ENCODE data around the gene SEMA5A.

Gene SEMA5A

GRCh38 chr5:9166202-9167112 lies 379.4 kb downstream of the SEMA5A start:
- no peak for DNase-seq (ENCODE audit: low spot score)

GRCh38 chr5:9165546-9165945 lies 380.3 kb downstream of the SEMA5A start:
- DNase-seq (ENCODE audit: low spot score): no peak

DNA sequence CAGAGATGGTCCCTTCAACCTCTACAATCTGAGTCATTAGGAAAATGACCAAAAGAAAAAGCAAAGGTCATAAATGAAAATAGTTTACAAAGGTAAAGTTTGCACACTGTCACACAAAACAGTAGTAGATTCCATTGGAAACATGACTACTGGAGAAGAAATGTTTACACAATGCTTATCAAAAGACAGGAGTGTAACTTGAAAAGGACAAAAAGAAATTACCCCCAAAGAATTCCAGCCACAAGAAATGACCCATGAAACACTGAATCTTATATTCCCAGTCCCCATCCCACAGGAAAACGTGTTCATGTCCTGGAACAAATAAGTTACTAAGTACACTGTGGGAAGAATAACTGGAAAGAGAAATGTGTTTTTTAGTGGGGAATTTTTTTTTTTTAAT lies 385.1 kb downstream of the SEMA5A start:
- DNase-seq (ENCODE audit: low spot score): no peak

DNA sequence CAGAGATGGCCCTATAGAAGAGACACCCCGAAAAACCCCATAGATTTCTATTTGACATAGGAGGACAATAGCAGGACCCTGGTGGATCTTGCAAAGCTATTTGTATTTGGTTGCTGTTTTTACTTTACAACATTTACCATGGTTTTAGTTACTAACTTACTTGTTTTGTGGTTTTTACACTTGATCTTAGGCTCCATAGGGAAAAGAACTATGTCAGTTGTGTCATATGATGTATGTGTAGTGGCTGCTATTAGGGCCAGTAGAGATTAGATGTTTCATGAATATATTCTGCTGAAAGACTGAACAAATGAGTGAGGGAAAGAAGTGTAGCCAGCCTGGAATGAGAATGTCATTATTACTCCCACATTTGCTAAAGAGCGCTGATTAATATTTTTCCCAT lies 388.1 kb downstream of the SEMA5A start:
- no peak for DNase-seq (ENCODE audit: low spot score)

- no peak for DNase-seq (ENCODE audit: low spot score)
These were observed 388.9 kb downstream of the SEMA5A start for GRCh38 chr5:9157020-9157419.

DNA sequence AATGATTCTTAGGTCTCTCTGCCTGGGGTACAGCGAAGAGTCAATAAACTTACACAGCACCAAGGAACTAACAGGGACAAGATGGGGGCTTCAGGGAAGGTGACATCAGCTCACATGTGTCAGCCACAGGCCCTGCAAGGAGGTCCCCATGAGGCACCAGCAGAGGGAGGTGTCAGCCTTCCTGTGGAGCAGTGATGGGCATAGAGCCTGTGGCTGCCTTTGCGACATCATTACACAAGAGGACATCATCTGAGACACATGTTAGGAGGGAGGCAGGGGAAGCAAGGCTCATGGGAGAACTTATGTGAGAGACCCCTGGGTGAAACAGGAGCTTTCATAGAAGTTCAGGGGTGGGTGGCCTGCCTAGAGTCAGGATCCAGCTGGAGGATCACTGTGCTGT lies 389.6 kb downstream of the SEMA5A start:
- DNase-seq (ENCODE audit: low spot score): no peak

DNA sequence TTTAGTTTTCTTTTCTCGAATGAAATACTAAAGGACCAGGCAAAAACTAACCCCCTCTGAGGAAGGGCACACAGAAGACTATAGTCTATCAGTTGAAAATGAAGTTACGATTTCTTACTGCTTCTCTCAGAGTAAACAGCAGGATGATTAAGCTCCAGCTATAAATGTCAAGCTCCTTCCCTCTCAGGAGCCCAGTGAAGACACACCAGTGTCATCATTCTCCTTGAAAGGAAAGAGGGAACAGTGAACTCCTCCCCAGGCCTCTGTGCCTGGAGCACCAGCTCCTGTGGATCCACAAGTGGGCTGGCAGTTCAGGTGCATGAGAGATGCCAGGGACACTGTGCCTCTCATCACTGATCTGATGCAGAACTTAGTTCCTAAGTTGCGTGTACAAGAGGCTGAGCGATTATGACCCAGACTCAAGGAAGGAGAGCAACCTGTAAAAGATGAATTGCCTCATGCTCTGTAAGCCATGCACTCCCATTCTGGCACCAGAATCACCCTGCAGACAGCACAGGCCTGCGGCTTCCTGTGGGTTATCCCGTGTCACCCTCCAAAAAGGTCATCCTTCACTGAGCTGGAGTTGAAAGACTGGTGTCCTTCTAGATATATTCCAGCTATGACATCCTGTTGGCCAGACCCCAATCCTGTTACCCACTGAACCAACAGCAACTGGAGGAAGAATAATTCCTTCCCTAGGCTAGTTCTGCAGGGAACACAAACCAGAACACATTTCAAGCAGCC lies 394.0 kb downstream of the SEMA5A start:
- DNase-seq (ENCODE audit: low spot score): no peak

DNA sequence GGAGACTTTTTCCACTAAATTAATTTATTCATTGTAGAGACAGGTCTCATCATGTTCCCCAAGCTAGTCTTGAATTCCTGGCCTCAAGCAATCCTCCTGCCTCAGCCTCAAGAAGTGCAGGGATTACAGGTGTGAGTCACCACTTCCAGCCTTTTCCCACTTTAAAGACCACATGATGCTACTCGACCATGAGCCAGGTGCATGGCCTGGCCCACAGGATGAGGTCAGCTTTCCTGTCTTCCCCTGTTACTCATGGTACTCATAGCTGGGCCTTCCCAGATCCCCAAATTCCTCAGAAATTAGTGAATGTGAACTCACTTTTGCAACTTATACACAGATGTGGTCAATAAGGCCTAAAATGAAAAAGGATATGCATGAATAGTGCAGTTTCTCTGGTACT lies 395.9 kb downstream of the SEMA5A start:
- DNase-seq (ENCODE audit: low spot score): no peak

- DNase-seq (ENCODE audit: low spot score): no peak
These were observed 397.6 kb downstream of the SEMA5A start for GRCh38 chr5:9148242-9148641.

GRCh38 chr5:9140711-9141110 lies 405.2 kb downstream of the SEMA5A start:
- no peak for DNase-seq (ENCODE audit: low spot score)

DNA sequence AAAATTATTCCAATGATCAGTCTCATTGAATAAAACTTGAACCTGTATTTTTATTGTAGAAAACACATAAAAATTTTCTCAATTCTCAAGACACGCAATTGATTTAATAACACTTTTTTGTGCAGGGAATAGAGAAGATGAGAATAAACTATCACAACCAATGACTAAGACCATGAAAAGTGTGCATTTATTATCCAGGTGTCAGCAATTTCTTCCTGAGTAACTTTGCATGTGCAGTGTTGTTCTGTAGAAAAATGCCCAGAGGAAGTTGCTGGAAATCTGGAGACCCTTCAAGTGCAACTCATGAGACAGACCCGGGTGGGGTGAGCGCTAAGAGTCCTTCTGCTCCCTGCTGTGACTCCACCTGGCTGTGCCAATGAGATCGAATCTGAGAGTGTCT lies 405.7 kb downstream of the SEMA5A start:
- DNase-seq (ENCODE audit: low spot score): no peak

GRCh38 chr5:9139344-9139743 lies 406.5 kb downstream of the SEMA5A start:
- no peak for DNase-seq (ENCODE audit: low spot score)

DNA sequence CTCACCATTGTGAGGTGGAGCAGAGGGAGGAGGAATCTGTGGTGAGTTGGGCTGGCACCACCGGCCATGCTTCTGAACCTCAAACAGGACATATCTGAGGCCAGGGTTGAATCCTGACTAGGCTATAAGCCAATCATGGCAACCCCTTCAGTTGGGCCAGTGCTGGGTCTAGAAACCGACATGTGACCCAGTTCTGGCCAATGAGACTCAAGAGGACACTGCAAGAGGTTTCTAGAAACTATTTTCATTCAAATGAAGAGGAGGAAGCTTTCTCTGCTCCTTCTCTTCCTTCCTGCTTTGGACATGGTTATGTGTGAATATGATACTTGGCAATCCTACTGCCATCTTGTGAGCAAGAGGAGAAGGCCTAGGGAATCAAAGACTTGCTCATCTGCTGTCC lies 417.7 kb downstream of the SEMA5A start:
- no peak for DNase-seq (ENCODE audit: low spot score)

DNA sequence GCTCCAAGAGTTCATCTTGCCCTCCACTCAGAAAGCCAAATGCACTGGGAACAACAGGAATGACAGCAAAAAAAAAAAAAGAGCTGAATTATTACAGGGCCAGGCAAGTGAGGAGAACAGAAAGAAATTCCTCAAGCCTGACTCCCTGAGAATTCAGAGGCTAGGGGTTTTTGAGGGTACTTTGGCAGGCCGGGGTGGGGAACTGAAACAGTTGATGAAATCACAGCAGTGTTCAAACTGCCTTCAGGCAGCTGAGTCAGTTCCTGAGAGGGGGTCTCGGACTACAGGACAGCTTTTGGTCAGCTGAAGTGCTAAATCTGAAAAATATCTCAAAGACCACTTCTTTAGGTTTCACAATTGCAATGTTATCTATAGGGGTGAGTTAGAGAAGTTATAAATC lies 419.4 kb downstream of the SEMA5A start:
- no peak for DNase-seq (ENCODE audit: low spot score)

DNA sequence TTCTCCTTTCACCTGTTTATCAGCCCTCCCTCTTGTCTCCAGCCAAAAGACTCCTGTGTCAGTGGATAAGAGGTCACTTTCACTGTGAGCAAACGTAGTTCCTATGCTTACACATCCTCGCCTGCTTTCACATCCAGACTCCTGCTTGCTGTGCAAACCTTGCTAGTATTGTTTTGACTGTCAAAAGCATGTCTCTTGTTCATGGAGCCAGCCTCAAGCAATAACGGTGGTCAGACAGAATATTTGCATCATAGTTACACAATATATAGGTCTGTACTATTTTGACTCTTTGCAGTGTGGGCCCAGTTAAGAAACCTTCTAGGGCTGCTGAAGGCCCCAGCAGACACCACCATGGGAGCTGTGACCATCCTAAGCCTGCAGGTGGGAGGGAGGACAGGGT lies 420.0 kb downstream of the SEMA5A start:
- no peak for DNase-seq (ENCODE audit: low spot score)

DNA sequence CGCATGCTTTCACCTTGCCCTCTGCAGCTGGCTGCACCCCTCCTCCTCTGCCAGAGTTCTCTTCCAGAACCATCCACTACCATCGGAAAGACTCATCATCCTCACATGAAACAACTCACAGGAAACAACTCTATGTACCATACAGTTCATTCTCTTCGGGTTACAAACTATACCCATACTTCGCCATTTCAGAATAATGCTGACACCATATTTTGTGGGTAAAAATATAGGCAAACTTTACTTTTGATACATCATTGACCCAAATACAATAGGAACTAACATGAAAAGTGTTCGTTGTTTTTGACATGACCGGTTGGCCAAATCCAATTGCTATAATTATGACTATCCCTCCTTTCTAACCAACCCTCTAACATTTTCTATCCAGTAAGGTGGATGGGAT lies 421.0 kb downstream of the SEMA5A start:
- DNase-seq (ENCODE audit: low spot score): no peak

GRCh38 chr5:9124071-9124470 lies 421.8 kb downstream of the SEMA5A start:
- no peak for DNase-seq (ENCODE audit: low spot score)

DNA sequence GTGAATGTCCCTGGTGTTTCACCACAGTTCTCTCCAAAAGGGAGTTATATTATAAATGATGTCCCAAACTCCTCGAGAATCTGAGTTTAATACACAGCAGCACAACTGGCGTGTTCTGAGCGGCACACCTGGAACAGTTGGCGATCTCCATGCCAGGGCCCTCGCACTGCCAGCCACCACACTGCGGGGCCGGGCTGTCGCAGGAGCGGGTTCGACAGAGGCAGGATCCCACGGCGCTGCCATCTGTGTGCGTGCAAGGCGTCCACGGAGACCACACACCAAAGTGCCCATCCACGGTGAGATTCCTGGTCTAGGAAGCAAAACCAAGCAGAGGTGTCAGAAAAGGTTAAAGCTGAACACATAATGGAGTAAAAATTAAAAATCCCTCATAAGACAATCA lies 423.3 kb downstream of the SEMA5A start:
- no peak for DNase-seq (ENCODE audit: low spot score)

GRCh38 chr5:9121597-9121996 lies 424.3 kb downstream of the SEMA5A start:
- no peak for DNase-seq (ENCODE audit: low spot score)

GRCh38 chr5:9118852-9119251 lies 427.0 kb downstream of the SEMA5A start:
- DNase-seq (ENCODE audit: low spot score): no peak

- no peak for DNase-seq (ENCODE audit: low spot score)
These were observed 430.8 kb downstream of the SEMA5A start for GRCh38 chr5:9115093-9115492.

DNA sequence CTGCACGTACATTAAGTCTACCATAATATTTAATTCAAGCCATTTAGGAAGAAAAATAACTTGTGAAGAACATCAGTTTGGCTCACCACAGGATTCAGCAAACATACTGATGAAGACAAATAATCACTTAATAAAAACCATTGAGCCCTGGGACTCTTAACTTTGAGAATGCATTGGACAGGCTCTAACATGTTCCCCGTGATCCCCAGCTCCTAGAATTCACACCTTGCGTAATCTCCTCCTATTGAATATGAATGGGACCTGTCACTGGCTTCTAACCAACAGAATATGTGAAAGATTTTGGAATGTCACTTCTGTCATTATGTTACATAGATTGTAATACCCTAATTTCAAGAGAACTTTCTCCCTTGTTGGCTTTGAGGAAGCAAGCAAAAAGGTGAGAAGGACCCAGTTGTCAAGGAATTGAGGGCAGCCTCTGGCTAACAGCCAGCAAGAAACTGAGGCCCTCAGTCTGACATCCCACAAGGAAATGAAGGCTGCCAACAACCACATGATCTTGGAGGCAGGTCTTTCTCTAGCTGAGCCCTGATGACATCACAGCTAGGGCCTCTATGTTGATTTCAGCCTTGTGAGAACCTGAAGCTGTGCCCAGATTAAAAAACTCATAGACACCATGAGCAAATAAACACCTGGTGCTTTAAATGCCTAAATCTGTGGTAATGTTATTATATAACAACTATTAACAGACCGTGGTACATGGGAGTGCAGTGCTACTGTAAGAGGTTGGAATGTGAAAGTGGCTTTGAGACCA lies 433.2 kb downstream of the SEMA5A start:
- DNase-seq (ENCODE audit: low spot score): no peak

GRCh38 chr5:9108162-9108561 lies 437.7 kb downstream of the SEMA5A start:
- DNase-seq (ENCODE audit: low spot score): no peak
